WERI-Rb-1 (cell line): ENCODE data around the gene STRIP1.

ENCODE experiments used
- DNase-seq: peaks from one replicate; pipeline ENCODE4 v3.0.0-alpha.2; 2020
- H3K27ac ChIP-seq: fragments of 250-450 bp; sonication (Bioruptor Pico); 2 replicates; pipeline ENCODE4 v1.5.1; 2020; ENCODE audit warnings: mild to moderate bottlenecking, moderate library complexity
- H3K27me3 ChIP-seq: fragments of 250-450 bp; sonication (Bioruptor Pico); 2 replicates; pipeline ENCODE4 v1.5.1; 2021; ENCODE audit warnings: mild to moderate bottlenecking, low read depth, moderate library complexity; ENCODE audit not compliant: insufficient read depth, severe bottlenecking
- H3K36me3 ChIP-seq: fragments of 250-450 bp; sonication (Bioruptor Pico); 2 replicates; pipeline ENCODE4 v1.5.1; 2020; ENCODE audit warnings: mild to moderate bottlenecking, moderate library complexity
- H3K4me3 ChIP-seq: 2 replicates; pipeline ENCODE4 v1.5.1; 2011; ENCODE audit warnings: low read depth, mild to moderate bottlenecking, control low read depth, low read length
- H3K9me3 ChIP-seq: fragments of 250-450 bp; sonication (Bioruptor Pico); 2 replicates; pipeline ENCODE4 v1.5.1; 2021; ENCODE audit warnings: mild to moderate bottlenecking, moderate library complexity; ENCODE audit not compliant: severe bottlenecking
- CTCF ChIP-seq: IDR thresholded peaks from 2 replicates; pipeline ENCODE4 v1.5.1; 2011; ENCODE audit warnings: low read depth, mild to moderate bottlenecking, control low read depth, inconsistent platforms, low read length

Gene STRIP1

DNA sequence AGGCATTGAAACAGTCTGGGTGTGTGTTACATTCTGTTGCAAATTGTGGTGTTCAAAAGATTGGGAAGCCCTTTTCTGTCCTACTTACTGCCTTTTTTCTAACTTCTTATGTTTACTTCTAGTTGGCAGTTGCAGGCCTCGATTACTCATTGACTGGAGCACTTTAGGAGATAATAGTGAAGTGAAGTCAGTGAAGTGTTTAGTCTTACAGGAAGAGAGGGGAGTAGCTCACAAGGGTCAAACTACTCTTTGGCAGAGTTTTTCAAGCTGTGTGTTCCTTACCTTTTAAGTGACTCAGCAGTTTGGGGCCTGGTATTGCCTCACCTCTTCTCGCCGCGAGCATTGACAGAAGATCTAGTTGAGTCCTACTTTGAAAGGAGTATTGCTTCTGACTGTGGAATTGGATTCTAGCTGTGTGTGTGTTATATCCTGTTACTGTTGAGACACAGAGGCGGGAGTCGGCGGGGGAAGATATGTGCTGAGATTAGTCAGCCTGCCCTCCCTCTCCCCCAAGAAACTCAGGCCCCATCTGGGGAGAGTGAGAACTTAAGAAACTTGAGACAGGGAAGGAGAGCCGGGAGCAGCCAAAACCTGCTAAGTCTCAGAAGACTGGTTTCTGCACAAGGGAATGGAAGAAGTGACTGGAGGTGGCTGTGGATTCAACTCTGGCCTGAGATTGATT, 30.5 kb upstream of the STRIP1 start:
- peak overlapping the region; percentile 56 for H3K27ac ChIP-seq
- H3K36me3 ChIP-seq: peaks cover under 1% of the 10 kb centered on the region; the same call in 1 of the 2 replicates
- no peaks in the 10 kb centered on the region for H3K9me3 ChIP-seq

DNA sequence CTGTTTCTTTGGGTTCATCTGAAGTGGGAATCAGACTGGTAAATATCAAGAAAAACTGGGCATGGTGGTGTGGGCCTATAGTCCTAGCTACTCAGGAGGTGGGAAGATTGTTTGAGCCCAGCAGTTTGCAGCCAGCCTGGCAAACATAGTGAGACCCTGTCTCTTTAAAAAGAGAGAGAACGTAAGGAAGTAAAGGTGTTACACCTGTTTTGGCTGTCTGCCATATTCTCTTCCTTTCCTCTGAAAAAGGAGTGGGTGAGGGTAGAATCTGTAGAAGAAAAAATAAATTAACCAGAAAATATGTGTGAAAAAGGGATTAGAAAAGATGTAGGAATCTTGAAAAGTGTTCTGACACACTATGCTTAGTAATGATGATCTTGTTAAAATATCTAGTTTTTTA, 29.8 kb upstream of the STRIP1 start:
- H3K27me3 ChIP-seq: no peaks in the 10 kb centered on the region
- H3K9me3 ChIP-seq: no peaks in the 10 kb centered on the region
- DNase-seq: no peak
- TF ChIP-seq CTCF: no peak
- peaks cover 8% of the 10 kb centered on the region for H3K36me3 ChIP-seq
- no peak overlapping the region for H3K27ac ChIP-seq
- H3K4me3 ChIP-seq: no peak overlapping the region

More for the DNA sequence above, 30.5 kb upstream of the STRIP1 start:
- Histone ChIP-seq H3K27me3 (no peaks in the 10 kb centered on the region), H3K4me3 (no peak overlapping the region)
- no peak for TF ChIP-seq CTCF
- peak; percentile 77 for DNase-seq

GRCh38 chr1:110005971-110006370, 28.5 kb upstream of the STRIP1 start:
- Histone ChIP-seq H3K36me3 (peaks cover 22% of the 10 kb centered on the region), H3K27me3 (no peaks in the 10 kb centered on the region), H3K27ac (no peak overlapping the region), H3K9me3 (no peaks in the 10 kb centered on the region), H3K4me3 (no peak overlapping the region)
- DNase-seq: no peak
- no peak for TF ChIP-seq CTCF

DNA sequence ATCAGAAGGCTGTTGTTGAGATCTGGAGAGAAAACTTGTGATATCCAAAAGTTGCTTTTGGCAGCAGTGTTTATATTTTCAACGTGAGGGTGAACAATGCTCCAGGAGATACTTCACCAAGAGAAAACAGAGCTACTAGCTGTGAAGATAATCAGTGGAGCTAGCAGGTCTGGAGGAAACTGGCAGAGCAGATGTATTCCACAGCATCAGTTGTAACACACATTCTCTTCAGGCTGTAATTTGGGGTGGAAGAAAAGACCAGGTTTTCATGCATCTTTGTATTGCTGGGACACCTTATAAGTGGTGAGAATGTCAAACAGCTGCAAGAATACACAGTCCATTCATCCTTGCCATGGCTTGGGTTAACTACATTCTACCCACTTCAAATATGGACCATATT, 27.9 kb upstream of the STRIP1 start:
- TF ChIP-seq CTCF: no peak
- Histone ChIP-seq H3K27me3 (no peaks in the 10 kb centered on the region), H3K36me3 (peaks cover 27% of the 10 kb centered on the region), H3K9me3 (no peaks in the 10 kb centered on the region), H3K27ac (no peak overlapping the region), H3K4me3 (no peak overlapping the region)
- DNase-seq: no peak

GRCh38 chr1:110007046-110007830, 27.2 kb upstream of the STRIP1 start:
- no peaks in the 10 kb centered on the region for H3K9me3 ChIP-seq
- no peak for TF ChIP-seq CTCF
- DNase-seq: no peak
- H3K36me3 ChIP-seq: peaks cover 34% of the 10 kb centered on the region
- no peak overlapping the region for H3K4me3 ChIP-seq
- H3K27ac ChIP-seq: no peak overlapping the region
- no peaks in the 10 kb centered on the region for H3K27me3 ChIP-seq
